Endodermal cell (in vitro differentiated cells): ENCODE measurements around the gene ZNF619. TPM values are rescaled to one million over a fixed set of nuclear protein-coding genes. Genes with fewer than 3 reads are reported as not detected.

Source experiments
- DNase-seq: peaks from one replicate; pipeline ENCODE4 v3.0.0-alpha.2; 2017
- H3K27ac ChIP-seq: 2 replicates; pipeline ENCODE4 v1.5.1; 2013; ENCODE audit warnings: mild to moderate bottlenecking, low read depth, low read length, moderate library complexity
- H3K27me3 ChIP-seq: 2 replicates; pipeline ENCODE4 v1.6.1; 2013; ENCODE audit warnings: mild to moderate bottlenecking, low read length, moderate library complexity; ENCODE audit not compliant: insufficient read depth, control insufficient read depth, poor library complexity, severe bottlenecking
- H3K36me3 ChIP-seq: 2 replicates; pipeline ENCODE4 v1.7.0; 2013; ENCODE audit warnings: mild to moderate bottlenecking, low read length, moderate library complexity; ENCODE audit not compliant: control insufficient read depth, insufficient read depth
- H3K4me1 ChIP-seq: one replicate; pipeline ENCODE4 v1.7.0; 2013; ENCODE audit warnings: low read length; ENCODE audit not compliant: control insufficient read depth, insufficient read depth
- H3K4me3 ChIP-seq: 2 replicates; pipeline ENCODE4 v1.5.1; 2013; ENCODE audit warnings: mild to moderate bottlenecking, low read length, moderate library complexity
- H3K9ac ChIP-seq: 2 replicates; pipeline ENCODE4 v1.6.1; 2013; ENCODE audit warnings: mild to moderate bottlenecking, low read length, moderate library complexity; ENCODE audit not compliant: poor library complexity, severe bottlenecking; ENCODE audit errors: extremely low read depth
- H3K9me3 ChIP-seq: 2 replicates; pipeline ENCODE4 v1.6.1; 2013; ENCODE audit warnings: mild to moderate bottlenecking, low read length, moderate library complexity; ENCODE audit not compliant: control insufficient read depth
- H3K27ac Mint-ChIP-seq: 2 replicates; pipeline ENCODE4 v1.8.0; 2020; ENCODE audit warnings: mixed read lengths
- H3K27me3 Mint-ChIP-seq: 2 replicates; pipeline ENCODE4 v1.8.0; 2021; ENCODE audit warnings: mild to moderate bottlenecking, mixed read lengths; ENCODE audit not compliant: insufficient read depth
- H3K36me3 Mint-ChIP-seq: 2 replicates; pipeline ENCODE4 v1.8.0; 2020; ENCODE audit warnings: low read depth, mixed read lengths
- H3K4me1 Mint-ChIP-seq: 2 replicates; pipeline ENCODE4 v1.8.0; 2020; ENCODE audit warnings: mixed read lengths
- H3K4me3 Mint-ChIP-seq: 2 replicates; pipeline ENCODE4 v1.8.0; 2020; ENCODE audit warnings: mild to moderate bottlenecking, moderate library complexity, mixed read lengths
- H3K9me3 Mint-ChIP-seq: 2 replicates; pipeline ENCODE4 v1.8.0; 2020; ENCODE audit warnings: mild to moderate bottlenecking, mixed read lengths
- CTCF ChIP-seq: fragments of 200-600 bp; sonication (generic); conservative IDR thresholded peaks from 2 replicates; pipeline ENCODE4 v1.5.0; 2021; ENCODE audit warnings: antibody characterized with exemption, mild to moderate bottlenecking
- WGBS, 2 experiments: methylation state at CpG; one replicate each; pipeline versions ENCODE4 v1.1.5 to v1.1.7; 2013; ENCODE audit warnings: missing lambda C conversion rate in 2 of 2, mixed read lengths in 1 of 2; ENCODE audit not compliant: insufficient coverage in 1 of 2, insufficient read length in 1 of 2; 5-methylcytosine and 5-hydroxymethylcytosine counted together
- long read RNA-seq, 4 experiments: library from polyadenylated mRNA in 2 of 4; library from RNA in 1 of 4; library from capped mRNA in 1 of 4; stranded (forward) in 3 of 4; unstranded in 1 of 4; transcript quantifications; one replicate each; pipeline ENCODE4 v2.0.0, GENCODE V29; 2020 to 2021; ENCODE audit warnings: inconsistent platforms in 1 of 4
- polyA plus RNA-seq, 2 experiments: library from polyadenylated mRNA; stranded (reverse); fragments of 50-300 nt; gene quantifications; one replicate each; pipeline ENCODE4 v1.2.3, GENCODE V29; 2013
- total RNA-seq, 2 donors: library from RNA; stranded (reverse); fragmentation: NEBNext Ultra II Directional in 1 of 2; extraction: Animal tissue kit (Norgen Biotek cat#: 25700) in 1 of 2; gene quantifications; 2 replicates in 1 of 2; 3 replicates in 1 of 2; pipeline ENCODE4 v1.2.1, GENCODE V29; 2021

Gene ZNF619
- 10 to 100 TPM in 1 of 2 donors, 1 to 10 TPM in 1; 6.9 to 13.7 TPM for total RNA-seq
- 2.6 TPM for polyA plus RNA-seq (2013, experiment 1 of 2)
- polyA plus RNA-seq (2013, experiment 2 of 2) = 2.4 TPM
- long read RNA-seq, experiment 1 = 0 reads
- long read RNA-seq, experiment 2, full-length matches to known transcripts = 2 of 2 reads
- long read RNA-seq, experiment 2, partial matches to known transcripts = 0 of 2 reads
- long read RNA-seq, experiment 2, other reads (novel, unspliced or antisense) = 0 of 2 reads
- long read RNA-seq, experiment 3, full-length matches to known transcripts = 2 of 10 reads
- long read RNA-seq, experiment 3, partial matches to known transcripts = 2 of 10 reads
- long read RNA-seq, experiment 3, other reads (novel, unspliced or antisense) = 6 of 10 reads
- long read RNA-seq, experiment 4, partial matches to known transcripts = 0 of 2 reads
- long read RNA-seq, experiment 4, other reads (novel, unspliced or antisense) = 2 of 2 reads

DNA sequence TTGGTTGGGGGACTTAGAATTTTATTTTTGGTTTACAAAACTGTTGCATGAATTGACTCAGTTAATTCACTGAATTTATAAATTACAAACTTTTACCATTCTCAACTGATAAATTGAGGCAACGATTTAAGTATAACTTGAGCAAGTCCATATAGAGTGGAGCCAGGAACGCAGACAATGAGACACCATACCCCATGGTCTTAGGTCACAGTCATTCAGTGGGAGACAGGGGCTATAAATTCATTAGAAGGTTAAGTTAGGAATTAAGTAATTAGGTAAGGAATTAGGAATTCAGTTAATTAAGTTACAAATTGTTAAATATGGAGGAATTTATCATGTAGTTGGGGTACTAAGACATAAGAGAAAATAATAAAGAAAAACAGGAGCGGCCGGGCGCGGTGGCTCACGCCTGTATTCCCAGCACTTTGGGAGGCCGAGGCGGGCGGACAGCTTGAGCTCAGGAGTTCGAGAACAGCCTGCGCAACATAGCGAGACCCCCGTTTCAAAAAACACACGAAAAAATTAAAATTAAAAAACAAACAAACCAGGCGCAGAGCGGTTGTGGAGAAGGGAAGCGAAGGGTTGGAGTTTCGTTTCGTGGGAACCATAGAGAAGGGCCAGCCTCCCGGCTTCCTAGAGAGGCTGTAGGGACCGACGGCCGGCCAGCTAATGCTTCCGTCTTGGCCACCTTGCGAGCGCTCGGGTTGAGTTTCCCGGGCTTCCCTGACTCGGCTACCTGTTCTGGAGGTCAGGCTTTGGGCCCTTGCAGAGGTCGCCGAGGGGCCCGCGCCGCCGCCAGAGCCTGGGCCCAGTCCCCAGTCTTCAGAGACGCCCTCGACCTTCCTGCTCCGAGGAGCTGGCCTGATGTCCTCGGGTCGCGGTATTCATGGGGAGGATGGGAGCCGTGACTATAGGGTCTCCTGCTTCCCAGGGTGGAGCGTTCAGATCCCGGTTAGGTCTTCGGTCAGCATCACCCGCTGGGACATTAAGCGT is at the start of gene ZNF619:
Gene ZNF619, plus strand, starts transcription at position 645 of the 993 bp plus-strand sequence. CDS start 858 bp downstream, outside the sequence.
- no peaks in the 10 kb centered on the region for H3K9me3 ChIP-seq
- 59 to 84% methylated on average over 26 to 48 of the region's 48 CpGs for WGBS, 2 experiments
- H3K9me3 Mint-ChIP-seq = no peaks in the 10 kb centered on the region
- peaks cover 2% of the 10 kb centered on the region for H3K27me3 Mint-ChIP-seq
- H3K36me3 Mint-ChIP-seq = no peaks in the 10 kb centered on the region
- H3K9ac ChIP-seq = peak within 1 kb of the TSS; percentile 48
- peak within 1 kb of the TSS; percentile 78 for H3K4me3 ChIP-seq
- no peaks in the 10 kb centered on the region for H3K4me1 ChIP-seq
- no peak within 1 kb of the TSS for H3K27ac ChIP-seq
- H3K36me3 ChIP-seq = no peaks in the 10 kb centered on the region
- DNase-seq = peak; percentile 88
- peaks cover 7% of the 10 kb centered on the region for H3K4me1 Mint-ChIP-seq
- H3K27me3 ChIP-seq = no peaks in the 10 kb centered on the region
- TF ChIP-seq CTCF = no peak
- H3K27ac Mint-ChIP-seq = peak within 1 kb of the TSS; percentile 82
- peak within 1 kb of the TSS; percentile 74 for H3K4me3 Mint-ChIP-seq

- 100% methylated on average over 2 of the region's 2 CpGs; no CpG with 5 or more reads in 1 of the 2 experiments for WGBS, 2 experiments
- no peak overlapping the region for H3K27ac Mint-ChIP-seq
- Histone ChIP-seq H3K9me3 (no peaks in the 10 kb centered on the region), H3K27me3 (no peaks in the 10 kb centered on the region), H3K9ac (no peak overlapping the region), H3K4me3 (no peak overlapping the region), H3K27ac (no peak overlapping the region), H3K4me1 (no peaks in the 10 kb centered on the region), H3K36me3 (no peaks in the 10 kb centered on the region)
- no peak overlapping the region for H3K4me3 Mint-ChIP-seq
- no peak for DNase-seq
- H3K27me3 Mint-ChIP-seq = no peaks in the 10 kb centered on the region
- no peaks in the 10 kb centered on the region for H3K36me3 Mint-ChIP-seq
- TF ChIP-seq CTCF = peak; percentile 27
- no peaks in the 10 kb centered on the region for H3K4me1 Mint-ChIP-seq
- H3K9me3 Mint-ChIP-seq = peaks cover 5% of the 10 kb centered on the region
These were observed 44.1 kb upstream of the ZNF619 start for GRCh38 chr3:40432793-40433192.

GRCh38 chr3:40437889-40438288 is 39.0 kb upstream of the ZNF619 start:
- Mint-ChIP-seq H3K27me3 (no peaks in the 10 kb centered on the region), H3K27ac (no peak overlapping the region), H3K9me3 (peaks cover 5% of the 10 kb centered on the region), H3K36me3 (no peaks in the 10 kb centered on the region), H3K4me1 (no peaks in the 10 kb centered on the region), H3K4me3 (no peak overlapping the region)
- TF ChIP-seq CTCF = no peak
- H3K9ac ChIP-seq = no peak overlapping the region
- WGBS, 2 experiments = 0 to 77% methylated on average over 1 to 5 of the region's 5 CpGs
- no peaks in the 10 kb centered on the region for H3K4me1 ChIP-seq
- no peaks in the 10 kb centered on the region for H3K27me3 ChIP-seq
- H3K4me3 ChIP-seq = no peak overlapping the region
- H3K27ac ChIP-seq = no peak overlapping the region
- no peak for DNase-seq
- H3K9me3 ChIP-seq = no peaks in the 10 kb centered on the region
- no peaks in the 10 kb centered on the region for H3K36me3 ChIP-seq
